Rectal smooth muscle tissue (tissue), 1 donor: Measurements from ENCODE around the gene HDAC4.

Experiments used
- H3K27ac ChIP-seq: one replicate; pipeline ENCODE4 v1.7.0; 2013; ENCODE audit warnings: low read depth, low read length, inconsistent platforms
- H3K27me3 ChIP-seq: one replicate; pipeline ENCODE4 v1.7.0; 2013; ENCODE audit warnings: low read length; ENCODE audit not compliant: control insufficient read depth, insufficient read depth
- H3K36me3 ChIP-seq: one replicate; pipeline ENCODE4 v1.7.0; 2013; ENCODE audit warnings: low read length; ENCODE audit not compliant: control insufficient read depth, insufficient read depth
- H3K4me1 ChIP-seq: one replicate; pipeline ENCODE4 v1.7.0; 2013; ENCODE audit warnings: low read length; ENCODE audit not compliant: control insufficient read depth, insufficient read depth
- H3K4me3 ChIP-seq: one replicate; pipeline ENCODE4 v1.7.0; 2013; ENCODE audit warnings: low read length
- H3K9ac ChIP-seq: one replicate; pipeline ENCODE4 v1.7.0; 2013; ENCODE audit warnings: low read length

Gene HDAC4

DNA sequence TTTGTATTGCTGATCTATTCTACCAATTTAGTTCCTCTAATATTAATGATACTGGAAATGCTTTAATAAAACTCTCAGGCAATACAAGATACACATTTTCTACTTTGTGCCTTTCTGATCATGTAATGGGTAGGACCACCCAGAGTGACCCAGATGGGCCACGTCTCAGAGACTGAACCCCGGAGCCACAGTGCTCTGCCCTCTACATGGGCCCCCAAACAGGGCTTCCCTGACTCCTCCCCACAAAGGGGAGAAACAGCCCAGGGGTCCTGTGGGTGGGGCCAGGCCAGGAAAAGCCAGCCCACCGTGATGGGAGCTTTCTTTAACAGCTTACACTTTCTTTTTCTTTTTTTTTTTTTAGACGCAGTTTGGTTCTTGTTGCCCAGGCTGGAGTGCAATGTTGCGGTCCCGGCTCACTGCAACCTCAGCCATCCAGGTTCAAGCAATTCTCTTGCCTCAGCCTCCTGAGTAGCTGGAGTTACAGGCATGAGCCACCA is 18.4 kb downstream of the HDAC4 start:
- Histone ChIP-seq H3K36me3 (no peaks in the 10 kb centered on the region), H3K27ac (no peak overlapping the region), H3K4me1 (no peaks in the 10 kb centered on the region), H3K27me3 (no peaks in the 10 kb centered on the region), H3K4me3 (no peak overlapping the region), H3K9ac (no peak overlapping the region)

GRCh38 chr2:239381709-239382134 is 19.1 kb downstream of the HDAC4 start:
- no peaks in the 10 kb centered on the region for H3K36me3 ChIP-seq
- no peak overlapping the region for H3K9ac ChIP-seq
- H3K27ac ChIP-seq = no peak overlapping the region
- no peak overlapping the region for H3K4me3 ChIP-seq
- H3K4me1 ChIP-seq = no peaks in the 10 kb centered on the region
- no peaks in the 10 kb centered on the region for H3K27me3 ChIP-seq

GRCh38 chr2:239380831-239381708 is 19.8 kb downstream of the HDAC4 start:
- no peaks in the 10 kb centered on the region for H3K4me1 ChIP-seq
- H3K27me3 ChIP-seq = no peaks in the 10 kb centered on the region
- no peak overlapping the region for H3K27ac ChIP-seq
- peak overlapping the region; percentile 10 for H3K4me3 ChIP-seq
- no peaks in the 10 kb centered on the region for H3K36me3 ChIP-seq
- H3K9ac ChIP-seq = no peak overlapping the region

DNA sequence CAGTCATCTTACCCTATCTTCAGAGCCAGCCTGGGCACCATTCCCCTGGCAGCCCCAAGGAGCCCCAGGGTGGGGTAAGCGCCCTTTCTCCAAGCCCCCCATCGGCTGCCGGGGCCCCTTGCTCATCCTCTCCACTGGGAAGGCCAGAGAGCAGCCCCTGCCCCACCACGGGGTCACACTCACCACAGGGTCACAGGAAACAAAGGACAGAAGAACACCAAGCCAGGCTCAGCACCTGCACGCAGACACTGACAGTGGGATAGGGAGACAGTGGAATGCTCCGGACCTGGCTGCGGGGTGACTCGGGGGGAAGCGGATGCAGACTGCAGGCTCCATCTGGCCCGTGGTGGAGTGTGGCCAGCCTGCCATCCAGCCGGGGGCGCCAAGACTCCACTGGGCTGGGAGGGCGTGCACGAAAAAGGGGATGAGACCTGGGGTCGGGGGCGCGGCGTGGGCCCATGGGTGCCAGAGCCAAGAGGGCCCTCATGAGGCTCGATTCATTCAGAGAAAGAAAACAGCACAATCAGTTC is 21.1 kb downstream of the HDAC4 start:
- H3K27ac ChIP-seq = no peak overlapping the region
- no peaks in the 10 kb centered on the region for H3K27me3 ChIP-seq

DNA sequence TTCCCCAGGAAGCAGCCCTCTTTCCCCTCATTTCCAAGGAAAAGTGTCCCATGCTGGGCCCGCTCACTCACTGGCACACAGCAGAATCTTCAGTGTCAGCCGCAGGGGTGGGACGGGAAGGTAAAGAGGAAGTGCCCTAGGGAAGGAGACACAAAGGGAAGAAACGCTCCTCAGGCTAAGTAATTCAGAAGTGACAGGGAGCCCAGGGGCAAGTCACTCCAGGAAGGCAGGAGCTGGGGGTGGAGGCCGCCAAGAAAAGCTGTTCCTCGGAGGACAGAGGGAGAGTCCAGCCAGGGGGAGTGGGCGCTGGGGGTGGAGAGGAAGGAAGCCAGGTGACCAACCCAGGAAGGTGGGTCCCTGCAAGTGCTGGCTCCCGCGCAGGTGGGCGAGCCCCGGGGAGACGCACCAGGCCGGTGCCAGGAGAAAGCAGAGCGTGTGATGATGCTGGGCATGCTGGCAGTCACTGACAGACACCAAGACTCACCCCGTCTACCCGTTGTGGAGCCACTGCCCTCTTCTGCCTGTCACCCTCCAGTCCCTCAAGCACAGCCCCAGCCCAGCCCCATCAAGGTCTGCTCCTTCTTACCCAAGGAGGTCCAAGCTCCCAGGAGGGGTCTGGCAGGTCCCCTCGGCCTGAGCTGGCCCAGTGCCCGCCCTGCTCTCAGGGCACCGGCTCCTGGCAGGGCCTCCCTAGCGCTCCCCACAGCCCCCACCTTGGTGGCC is 21.7 kb downstream of the HDAC4 start:
- H3K4me1 ChIP-seq = no peaks in the 10 kb centered on the region
- no peaks in the 10 kb centered on the region for H3K27me3 ChIP-seq
- no peaks in the 10 kb centered on the region for H3K36me3 ChIP-seq
- peak overlapping the region; percentile 21 for H3K27ac ChIP-seq
- no peak overlapping the region for H3K4me3 ChIP-seq
- no peak overlapping the region for H3K9ac ChIP-seq

More for the DNA sequence above, 21.1 kb downstream of the HDAC4 start:
- Histone ChIP-seq H3K4me1 (no peaks in the 10 kb centered on the region), H3K36me3 (no peaks in the 10 kb centered on the region), H3K4me3 (no peak overlapping the region), H3K9ac (no peak overlapping the region)

DNA sequence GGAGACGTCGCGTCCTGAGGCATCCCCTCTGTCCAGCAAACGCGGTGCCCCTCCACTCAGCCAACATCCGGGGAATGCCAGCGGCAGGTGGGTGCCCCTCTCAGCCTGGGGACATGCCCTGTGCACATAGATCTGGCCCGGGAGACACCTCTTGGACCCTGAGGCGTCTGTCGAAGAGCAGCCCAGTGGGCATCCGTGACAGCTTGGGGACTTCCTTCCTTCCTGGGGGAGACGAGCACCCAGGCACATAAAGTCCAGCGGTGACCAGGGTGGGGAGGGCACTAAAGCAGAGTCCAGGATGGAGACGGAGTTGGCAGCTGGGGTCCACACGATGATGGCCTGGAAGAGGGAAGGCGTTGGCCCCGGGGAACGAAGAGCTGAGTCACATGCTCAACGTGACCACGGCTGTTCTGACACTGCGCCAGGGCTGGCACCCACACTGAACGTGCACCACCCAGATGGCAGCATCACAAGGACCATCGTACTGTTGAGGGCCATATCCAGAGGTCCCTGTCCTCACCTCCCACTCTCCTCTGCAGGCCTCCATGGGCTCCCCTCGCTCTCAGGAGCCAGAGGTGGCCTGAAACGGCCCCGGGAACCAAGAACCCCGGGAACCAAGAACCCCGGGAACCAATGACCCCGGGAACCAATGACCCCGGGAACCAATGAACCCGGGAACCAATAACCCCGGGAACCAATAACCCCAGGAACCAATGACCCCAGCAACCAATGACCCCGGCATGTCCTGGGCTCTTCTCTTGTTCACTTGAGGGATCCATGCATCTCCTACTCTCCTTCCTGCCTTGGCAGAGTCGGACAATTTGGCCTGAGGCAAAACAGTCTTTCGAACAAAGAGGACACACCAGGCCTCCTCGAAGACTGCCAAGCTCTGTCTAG is 22.6 kb downstream of the HDAC4 start:
- H3K4me1 ChIP-seq = no peaks in the 10 kb centered on the region
- no peak overlapping the region for H3K4me3 ChIP-seq
- no peaks in the 10 kb centered on the region for H3K27me3 ChIP-seq
- H3K36me3 ChIP-seq = no peaks in the 10 kb centered on the region
- H3K27ac ChIP-seq = peak overlapping the region; percentile 21
- H3K9ac ChIP-seq = no peak overlapping the region

DNA sequence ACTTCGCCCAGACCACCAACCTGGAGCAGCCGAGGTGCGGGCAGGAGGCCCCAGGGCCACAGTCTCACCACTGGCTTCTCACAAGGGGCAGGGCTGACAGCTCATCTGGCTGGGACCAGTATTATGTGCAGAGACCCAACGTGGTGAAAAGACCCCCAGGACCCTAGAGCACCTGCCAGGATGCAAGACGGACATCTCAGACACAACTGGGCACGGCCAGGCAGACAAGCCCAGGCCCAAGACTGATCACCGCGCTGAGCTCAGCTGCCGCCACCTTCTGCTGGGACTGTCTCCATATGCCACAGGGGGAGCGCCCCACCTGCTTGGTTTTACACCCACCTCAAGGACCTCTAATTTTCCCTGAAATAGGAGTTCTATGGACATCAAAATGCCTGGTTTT is 23.2 kb downstream of the HDAC4 start:
- no peaks in the 10 kb centered on the region for H3K36me3 ChIP-seq
- H3K4me3 ChIP-seq = no peak overlapping the region
- H3K4me1 ChIP-seq = no peaks in the 10 kb centered on the region
- no peak overlapping the region for H3K9ac ChIP-seq
- H3K27me3 ChIP-seq = no peaks in the 10 kb centered on the region
- no peak overlapping the region for H3K27ac ChIP-seq

DNA sequence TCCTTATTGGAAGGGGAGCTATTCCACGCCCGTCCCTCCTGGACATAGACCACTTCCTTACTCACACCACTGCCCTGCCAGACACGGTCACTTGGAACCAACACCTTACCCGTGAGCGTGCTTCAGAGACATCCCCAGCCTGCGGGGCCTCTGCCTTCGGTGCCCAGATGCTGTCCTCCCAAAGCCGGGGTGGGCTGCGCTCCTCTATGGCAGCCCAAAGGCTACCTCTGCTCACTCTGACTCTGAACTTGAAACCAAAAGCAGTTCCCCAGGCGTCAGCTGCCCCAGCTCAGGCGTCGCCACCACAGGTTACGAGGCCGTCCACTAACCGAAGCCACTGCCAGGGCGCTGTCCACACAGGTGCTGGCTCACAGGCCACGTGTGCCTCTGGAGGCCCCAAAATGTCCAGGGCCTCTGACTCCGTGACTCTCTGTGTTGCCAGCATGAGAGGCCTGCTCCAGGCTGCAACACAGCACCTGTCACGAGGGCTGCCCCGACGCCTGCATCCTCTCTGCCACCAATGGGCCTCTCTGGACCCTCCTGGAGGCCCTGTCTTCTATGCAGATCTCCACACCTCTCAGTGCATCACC is 23.8 kb downstream of the HDAC4 start:
- Histone ChIP-seq H3K9ac (no peak overlapping the region), H3K27ac (no peak overlapping the region), H3K4me1 (no peaks in the 10 kb centered on the region), H3K36me3 (no peaks in the 10 kb centered on the region), H3K4me3 (no peak overlapping the region), H3K27me3 (no peaks in the 10 kb centered on the region)

GRCh38 chr2:239376351-239376750 is 24.5 kb downstream of the HDAC4 start:
- H3K4me3 ChIP-seq = no peak overlapping the region
- H3K27ac ChIP-seq = no peak overlapping the region
- H3K27me3 ChIP-seq = no peaks in the 10 kb centered on the region
- no peaks in the 10 kb centered on the region for H3K4me1 ChIP-seq
- H3K36me3 ChIP-seq = no peaks in the 10 kb centered on the region
- no peak overlapping the region for H3K9ac ChIP-seq

GRCh38 chr2:239375278-239376061 is 25.4 kb downstream of the HDAC4 start:
- H3K9ac ChIP-seq = no peak overlapping the region
- no peaks in the 10 kb centered on the region for H3K27me3 ChIP-seq
- H3K36me3 ChIP-seq = no peaks in the 10 kb centered on the region

GRCh38 chr2:239374896-239375277 is 25.9 kb downstream of the HDAC4 start:
- Histone ChIP-seq H3K4me3 (no peak overlapping the region), H3K36me3 (no peaks in the 10 kb centered on the region), H3K27ac (peak overlapping the region; percentile 53), H3K4me1 (peaks cover 3% of the 10 kb centered on the region), H3K27me3 (no peaks in the 10 kb centered on the region), H3K9ac (no peak overlapping the region)

More at GRCh38 chr2:239375278-239376061, 25.4 kb downstream of the HDAC4 start:
- Histone ChIP-seq H3K4me1 (peaks cover 3% of the 10 kb centered on the region), H3K27ac (peak overlapping the region; percentile 3), H3K4me3 (no peak overlapping the region)
